Measurements from ENCODE around the gene PLCL2.

Gene PLCL2

DNA sequence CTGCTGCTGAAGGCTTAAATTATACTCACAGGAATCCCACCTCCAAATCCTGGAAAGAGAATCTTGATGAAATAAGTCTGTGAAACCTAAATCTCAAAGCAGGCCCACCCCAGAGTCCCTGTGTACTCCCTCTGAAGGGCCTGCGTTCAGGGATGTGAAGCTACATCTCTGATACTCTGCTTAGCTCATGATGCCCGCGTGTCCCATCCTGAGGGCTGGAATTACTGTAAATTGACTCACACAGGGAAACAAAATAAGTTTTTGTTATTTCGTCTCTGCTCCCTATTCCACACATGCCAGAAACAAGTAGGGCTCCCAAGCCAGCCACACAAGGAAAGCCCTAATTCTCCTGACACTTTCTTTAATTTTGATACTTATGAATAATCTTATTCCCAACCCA lies 10.9 kb upstream of the PLCL2 start:
- H3K4me2 ChIP-seq (ENCODE audit: low read depth, low read length): no peak overlapping the region
- H3K9ac ChIP-seq (ENCODE audit: low read length): no peak overlapping the region
- H3F3A ChIP-seq (ENCODE audit: insufficient read depth, low read length): no peaks in the 10 kb centered on the region
- no peak overlapping the region for H3K27ac ChIP-seq (ENCODE audit: low read length)
- no peaks in the 10 kb centered on the region for H3K9me3 ChIP-seq (replicated peaks; ENCODE audit: insufficient read depth, low read length)
- H3K9me2 ChIP-seq (replicated peaks; ENCODE audit: insufficient read depth, low read length): no peaks in the 10 kb centered on the region; the same call in 1 of the 2 replicates
- DNase-seq: no peak
- H3K27me3 ChIP-seq (replicated peaks; ENCODE audit: insufficient read depth, low read length): no peaks in the 10 kb centered on the region
- H3K36me3 ChIP-seq (replicated peaks; ENCODE audit: insufficient read depth, low read length): no peaks in the 10 kb centered on the region
- H3K4me3 ChIP-seq (ENCODE audit: low read length): no peak overlapping the region
- no peaks in the 10 kb centered on the region for H4K20me1 ChIP-seq (ENCODE audit: insufficient read depth, low read length)
- no peak overlapping the region for H2AFZ ChIP-seq (ENCODE audit: low read length)
- no peaks in the 10 kb centered on the region for H3K4me1 ChIP-seq (ENCODE audit: low read length)
- TF ChIP-seq, protein P1, sequence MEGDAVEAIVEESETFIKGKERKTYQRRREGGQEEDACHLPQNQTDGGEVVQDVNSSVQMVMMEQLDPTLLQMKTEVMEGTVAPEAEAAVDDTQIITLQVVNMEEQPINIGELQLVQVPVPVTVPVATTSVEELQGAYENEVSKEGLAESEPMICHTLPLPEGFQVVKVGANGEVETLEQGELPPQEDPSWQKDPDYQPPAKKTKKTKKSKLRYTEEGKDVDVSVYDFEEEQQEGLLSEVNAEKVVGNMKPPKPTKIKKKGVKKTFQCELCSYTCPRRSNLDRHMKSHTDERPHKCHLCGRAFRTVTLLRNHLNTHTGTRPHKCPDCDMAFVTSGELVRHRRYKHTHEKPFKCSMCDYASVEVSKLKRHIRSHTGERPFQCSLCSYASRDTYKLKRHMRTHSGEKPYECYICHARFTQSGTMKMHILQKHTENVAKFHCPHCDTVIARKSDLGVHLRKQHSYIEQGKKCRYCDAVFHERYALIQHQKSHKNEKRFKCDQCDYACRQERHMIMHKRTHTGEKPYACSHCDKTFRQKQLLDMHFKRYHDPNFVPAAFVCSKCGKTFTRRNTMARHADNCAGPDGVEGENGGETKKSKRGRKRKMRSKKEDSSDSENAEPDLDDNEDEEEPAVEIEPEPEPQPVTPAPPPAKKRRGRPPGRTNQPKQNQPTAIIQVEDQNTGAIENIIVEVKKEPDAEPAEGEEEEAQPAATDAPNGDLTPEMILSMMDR (IDR thresholded peaks at IDR 0.05; ENCODE audit: low read length): no peak
- H3K79me2 ChIP-seq (ENCODE audit: low read length): no peaks in the 10 kb centered on the region

DNA sequence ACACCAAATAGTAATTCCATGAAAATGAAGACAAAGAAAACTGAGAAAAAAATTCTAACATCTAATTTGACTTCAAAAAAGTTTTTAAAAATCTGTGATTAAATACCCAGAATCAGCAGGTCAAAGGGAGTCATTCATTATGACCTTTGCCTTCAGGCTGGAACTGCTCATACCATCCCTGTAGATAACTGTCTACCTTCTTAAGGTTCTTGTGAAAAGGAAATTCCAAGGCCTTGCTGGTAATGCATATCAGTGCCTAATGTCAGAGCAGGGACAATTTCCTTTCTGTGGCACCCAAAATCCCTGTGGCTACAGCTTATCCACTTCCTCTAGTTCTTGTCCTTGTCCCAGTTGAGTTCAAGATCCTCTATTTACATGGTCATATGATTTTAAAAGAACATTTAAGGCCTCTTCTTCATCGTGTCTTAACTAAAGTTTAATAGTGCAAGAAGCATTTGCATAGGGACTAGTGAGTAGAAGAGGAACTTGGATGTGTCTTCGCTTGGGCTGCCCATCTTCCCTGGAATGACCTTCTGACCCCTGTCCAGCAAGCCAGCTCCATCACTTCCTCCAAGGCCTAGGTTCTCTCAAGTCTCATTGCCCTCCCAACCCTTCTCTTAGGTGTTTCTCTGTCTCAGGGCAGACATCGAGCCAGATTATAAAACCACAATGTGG lies 8.7 kb upstream of the PLCL2 start:
- no peaks in the 10 kb centered on the region for H3K9me3 ChIP-seq (replicated peaks; ENCODE audit: insufficient read depth, low read length)
- no peak overlapping the region for H3K4me3 ChIP-seq (ENCODE audit: low read length)
- no peak overlapping the region for H3K27ac ChIP-seq (ENCODE audit: low read length)
- no peaks in the 10 kb centered on the region for H3K27me3 ChIP-seq (replicated peaks; ENCODE audit: insufficient read depth, low read length)
- no peak overlapping the region for H3K9ac ChIP-seq (ENCODE audit: low read length)
- no peaks in the 10 kb centered on the region for H3K79me2 ChIP-seq (ENCODE audit: low read length)
- TF ChIP-seq EZH2phosphoT487 (IDR thresholded peaks at IDR 0.05; ENCODE audit: low read length) (no peak), EZH2 (optimal IDR thresholded peaks at IDR 0.05; ENCODE audit: low read depth, low read length) (no peak)
- TF ChIP-seq, protein P1 (IDR thresholded peaks at IDR 0.05; ENCODE audit: low read length): no peak
- H3K4me2 ChIP-seq (ENCODE audit: low read depth, low read length): no peak overlapping the region
- H3K4me1 ChIP-seq (ENCODE audit: low read length): no peaks in the 10 kb centered on the region
- H3F3A ChIP-seq (ENCODE audit: insufficient read depth, low read length): no peaks in the 10 kb centered on the region
- no peaks in the 10 kb centered on the region for H4K20me1 ChIP-seq (ENCODE audit: insufficient read depth, low read length)
- no peaks in the 10 kb centered on the region; the same call in 1 of the 2 replicates for H3K9me2 ChIP-seq (replicated peaks; ENCODE audit: insufficient read depth, low read length)
- no peak for DNase-seq
- H2AFZ ChIP-seq (ENCODE audit: low read length): no peak overlapping the region
- H3K36me3 ChIP-seq (replicated peaks; ENCODE audit: insufficient read depth, low read length): no peaks in the 10 kb centered on the region

DNA sequence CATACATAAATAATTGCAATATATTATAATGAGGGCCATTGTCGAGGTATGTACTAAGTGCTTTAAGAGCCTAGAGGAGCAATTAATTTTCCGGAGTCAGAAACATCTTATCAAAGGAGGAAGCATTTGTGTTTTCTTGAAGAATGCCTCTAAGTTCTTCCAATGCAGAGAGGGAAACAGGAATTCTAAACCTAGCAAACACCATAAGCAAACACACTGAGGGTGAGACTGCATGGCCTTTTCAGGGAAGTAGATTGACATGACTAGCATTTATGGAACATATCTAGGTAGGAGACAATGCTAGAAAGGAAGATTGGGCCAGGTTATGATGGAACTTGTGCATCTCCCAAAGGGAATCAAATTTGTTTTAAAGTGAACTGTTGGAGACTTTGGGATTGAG lies 7.2 kb upstream of the PLCL2 start:
- Histone ChIP-seq H3K9ac (ENCODE audit: low read length) (no peak overlapping the region), H3K4me3 (ENCODE audit: low read length) (no peak overlapping the region), H3K27ac (ENCODE audit: low read length) (no peak overlapping the region), H2AFZ (ENCODE audit: low read length) (no peak overlapping the region), H3K9me2 (replicated peaks; ENCODE audit: insufficient read depth, low read length) (no peaks in the 10 kb centered on the region; the same call in 1 of the 2 replicates), H3F3A (ENCODE audit: insufficient read depth, low read length) (no peaks in the 10 kb centered on the region), H3K4me1 (ENCODE audit: low read length) (no peaks in the 10 kb centered on the region), H3K9me3 (replicated peaks; ENCODE audit: insufficient read depth, low read length) (no peaks in the 10 kb centered on the region), H3K36me3 (replicated peaks; ENCODE audit: insufficient read depth, low read length) (no peaks in the 10 kb centered on the region), H3K4me2 (ENCODE audit: low read depth, low read length) (no peak overlapping the region), H3K79me2 (ENCODE audit: low read length) (no peaks in the 10 kb centered on the region), H4K20me1 (ENCODE audit: insufficient read depth, low read length) (no peaks in the 10 kb centered on the region), H3K27me3 (replicated peaks; ENCODE audit: insufficient read depth, low read length) (no peaks in the 10 kb centered on the region)
- no peak for TF ChIP-seq EZH2phosphoT487 (IDR thresholded peaks at IDR 0.05; ENCODE audit: low read length)
- TF ChIP-seq EZH2 (optimal IDR thresholded peaks at IDR 0.05; ENCODE audit: low read depth, low read length): no peak
- TF ChIP-seq, protein P1 (IDR thresholded peaks at IDR 0.05; ENCODE audit: low read length): no peak
- no peak for DNase-seq
